Lung (tissue), 12 donors: Measurements from ENCODE around the gene ANKRD33. TPM values are rescaled to one million over a fixed set of nuclear protein-coding genes. Genes with fewer than 3 reads are reported as not detected.
A peak's percentile ranks its signal among the peaks of the same experiment; 100 is the strongest.

ENCODE experiments used
- ATAC-seq: fragments of 200-7000 bp; cut with Tn5 transposase; one replicate; pipeline ENCODE4 v1.9.1; 2020; ENCODE audit warnings: moderate number of reproducible peaks; ENCODE audit not compliant: insufficient read depth, low FRiP score
- DNase-seq, 3 donors: peaks; one replicate each; pipeline ENCODE4 v3.0.0-alpha.2; 2013 to 2017
- H3K27ac ChIP-seq, 2 donors: one replicate each; pipeline ENCODE4 v1.5.1; 2013; ENCODE audit warnings: mild to moderate bottlenecking in 2 of 2, moderate library complexity in 2 of 2, control low read depth in 1 of 2, inconsistent platforms in 1 of 2, low read depth in 1 of 2, low read length in 1 of 2
- H3K27me3 ChIP-seq, 3 donors: one replicate each; pipeline ENCODE4 v1.5.1; 2013; ENCODE audit warnings: low read length in 2 of 3; ENCODE audit not compliant: control insufficient read depth in 3 of 3, insufficient read depth in 3 of 3
- H3K36me3 ChIP-seq, 4 donors: one replicate each; pipeline ENCODE4 v1.5.1; 2013; ENCODE audit warnings: low read length in 4 of 4, mild to moderate bottlenecking in 1 of 4, moderate library complexity in 1 of 4; ENCODE audit not compliant: control insufficient read depth in 4 of 4, insufficient read depth in 4 of 4
- H3K4me1 ChIP-seq, 5 donors: one replicate each; pipeline ENCODE4 v1.5.1; 2013; ENCODE audit warnings: low read length in 5 of 5, mild to moderate bottlenecking in 2 of 5, moderate library complexity in 1 of 5; ENCODE audit not compliant: control insufficient read depth in 5 of 5, insufficient read depth in 5 of 5
- H3K4me3 ChIP-seq: one replicate; pipeline ENCODE4 v1.5.1; 2013; ENCODE audit warnings: mild to moderate bottlenecking, control low read depth, moderate library complexity
- H3K9ac ChIP-seq, 2 donors: one replicate each; pipeline ENCODE4 v1.5.1; 2013; ENCODE audit warnings: low read length in 2 of 2, control low read depth in 1 of 2; ENCODE audit not compliant: insufficient read depth in 1 of 2
- H3K9me3 ChIP-seq, 4 donors: one replicate each; pipeline ENCODE4 v1.5.1; 2013; ENCODE audit warnings: low read length in 3 of 4, mild to moderate bottlenecking in 1 of 4, moderate library complexity in 1 of 4; ENCODE audit not compliant: control insufficient read depth in 4 of 4, insufficient read depth in 3 of 4
- WGBS, 2 donors: extraction: QIAGEN DNeasy Blood & Tissue Kit; methylation state at CpG; one replicate each; pipeline ENCODE4 v1.1.7; 2013; 5-methylcytosine and 5-hydroxymethylcytosine counted together
- polyA plus RNA-seq, 2 donors: library from polyadenylated mRNA; stranded (reverse); fragments of 200-250 nt; gene quantifications; one replicate each; pipeline ENCODE4 v1.2.1, GENCODE V29; 2013
- total RNA-seq, 2 donors: library from RNA; depleted of rRNA in 1 of 2; stranded (reverse); fragments of >200 nt in 1 of 2; gene quantifications; one replicate each; pipeline ENCODE4 v1.2.1, GENCODE V29; 2014 to 2021
- TF ChIP-seq, protein P1 (sequence below): IDR thresholded peaks from 2 replicates; pipeline ENCODE4 v1.5.1; 2012; ENCODE audit warnings: mild to moderate bottlenecking; ENCODE audit errors: control extremely low read depth, extremely low read depth
- donor health status: control.
- donor health status: control.
- donor health status: Bipolar disorder and iron deficiency.
- donor health status: healthy.
- donor health status: DM: yes; HTN: yes; CAD: no.

ANKRD33 gene
- total and polyA plus RNA-seq, 4 donors, result 0.14 to 0.50 (median 0.23) TPM

DNA sequence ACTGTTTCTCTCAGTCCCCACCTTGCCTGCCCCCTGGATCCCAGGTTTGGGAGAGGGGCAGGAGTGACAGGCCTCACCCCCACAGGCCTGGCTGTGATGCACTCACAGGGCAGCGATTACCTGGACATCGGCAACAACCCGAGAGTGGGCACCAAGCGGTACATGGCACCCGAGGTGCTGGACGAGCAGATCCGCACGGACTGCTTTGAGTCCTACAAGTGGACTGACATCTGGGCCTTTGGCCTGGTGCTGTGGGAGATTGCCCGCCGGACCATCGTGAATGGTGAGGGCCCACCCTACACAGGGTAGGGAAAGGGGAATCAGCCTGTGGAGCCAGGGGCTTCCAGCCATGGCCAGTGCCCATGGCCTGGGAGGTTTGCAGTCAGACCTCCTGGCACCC lies 28.0 kb downstream of the ANKRD33 start:
- H3K4me3 ChIP-seq, result no peak overlapping the region
- peaks cover 0 to 26% (median 9%) of the 10 kb centered on the region in 4 donors for H3K36me3 ChIP-seq
- TF ChIP-seq, protein P1, sequence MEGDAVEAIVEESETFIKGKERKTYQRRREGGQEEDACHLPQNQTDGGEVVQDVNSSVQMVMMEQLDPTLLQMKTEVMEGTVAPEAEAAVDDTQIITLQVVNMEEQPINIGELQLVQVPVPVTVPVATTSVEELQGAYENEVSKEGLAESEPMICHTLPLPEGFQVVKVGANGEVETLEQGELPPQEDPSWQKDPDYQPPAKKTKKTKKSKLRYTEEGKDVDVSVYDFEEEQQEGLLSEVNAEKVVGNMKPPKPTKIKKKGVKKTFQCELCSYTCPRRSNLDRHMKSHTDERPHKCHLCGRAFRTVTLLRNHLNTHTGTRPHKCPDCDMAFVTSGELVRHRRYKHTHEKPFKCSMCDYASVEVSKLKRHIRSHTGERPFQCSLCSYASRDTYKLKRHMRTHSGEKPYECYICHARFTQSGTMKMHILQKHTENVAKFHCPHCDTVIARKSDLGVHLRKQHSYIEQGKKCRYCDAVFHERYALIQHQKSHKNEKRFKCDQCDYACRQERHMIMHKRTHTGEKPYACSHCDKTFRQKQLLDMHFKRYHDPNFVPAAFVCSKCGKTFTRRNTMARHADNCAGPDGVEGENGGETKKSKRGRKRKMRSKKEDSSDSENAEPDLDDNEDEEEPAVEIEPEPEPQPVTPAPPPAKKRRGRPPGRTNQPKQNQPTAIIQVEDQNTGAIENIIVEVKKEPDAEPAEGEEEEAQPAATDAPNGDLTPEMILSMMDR, result no peak
- DNase-seq (no peak), ATAC-seq (no peak)
- H3K27me3 ChIP-seq, result no peaks in the 10 kb centered on the region
- H3K9ac ChIP-seq, result no peak overlapping the region
- 78 to 80% methylated on average over 11 of the region's 11 CpGs for WGBS, 2 donors
- peaks cover 0 to 2% (median 0%) of the 10 kb centered on the region in 4 donors for H3K9me3 ChIP-seq
- H3K27ac ChIP-seq, result peak overlapping the region in 1 of 2 donors; percentile 58
- peaks cover 1 to 42% (median 10%) of the 10 kb centered on the region in 5 donors for H3K4me1 ChIP-seq

DNA sequence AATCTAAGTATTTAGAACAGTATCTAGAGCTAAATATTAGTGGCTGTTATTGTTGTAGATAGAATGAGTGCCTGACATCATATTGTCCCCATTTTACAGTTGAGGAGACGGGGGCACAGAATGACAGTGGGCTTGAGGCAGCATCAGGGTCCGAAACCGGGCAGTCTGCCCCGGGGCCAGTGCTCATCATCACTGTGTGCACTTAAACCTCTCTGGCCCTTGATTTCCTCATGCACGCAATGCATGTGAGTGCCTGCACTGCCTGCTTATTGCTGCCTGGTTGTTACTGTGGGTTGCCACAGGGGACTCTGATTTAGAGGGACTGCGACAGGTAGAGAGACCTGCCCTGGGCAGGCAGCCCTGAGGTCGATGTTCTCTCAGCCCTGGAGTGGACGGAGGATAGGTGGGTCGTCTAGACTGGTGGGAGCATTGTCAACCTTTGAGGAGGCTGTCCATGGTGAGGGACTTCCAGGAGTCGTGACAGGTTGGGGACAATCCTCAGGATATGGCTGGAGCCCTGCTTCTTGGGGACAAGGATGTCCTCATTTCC lies 29.2 kb downstream of the ANKRD33 start:
- H3K9ac ChIP-seq, result no peak overlapping the region
- no peaks in the 10 kb centered on the region for H3K27me3 ChIP-seq
- peaks cover 0 to 33% (median 10%) of the 10 kb centered on the region in 5 donors for H3K4me1 ChIP-seq
- H3K4me3 ChIP-seq, result no peak overlapping the region
- DNase-seq, result no peak
- peak overlapping the region in 1 of 2 donors; percentile 54 for H3K27ac ChIP-seq
- peaks cover 0 to 26% (median 9%) of the 10 kb centered on the region in 4 donors for H3K36me3 ChIP-seq
- ATAC-seq, result no peak
- TF ChIP-seq, protein P1, result no peak
- peaks cover 0 to 2% (median 0%) of the 10 kb centered on the region in 4 donors for H3K9me3 ChIP-seq
- 73 to 89% methylated on average over 10 of the region's 10 CpGs for WGBS, 2 donors

DNA sequence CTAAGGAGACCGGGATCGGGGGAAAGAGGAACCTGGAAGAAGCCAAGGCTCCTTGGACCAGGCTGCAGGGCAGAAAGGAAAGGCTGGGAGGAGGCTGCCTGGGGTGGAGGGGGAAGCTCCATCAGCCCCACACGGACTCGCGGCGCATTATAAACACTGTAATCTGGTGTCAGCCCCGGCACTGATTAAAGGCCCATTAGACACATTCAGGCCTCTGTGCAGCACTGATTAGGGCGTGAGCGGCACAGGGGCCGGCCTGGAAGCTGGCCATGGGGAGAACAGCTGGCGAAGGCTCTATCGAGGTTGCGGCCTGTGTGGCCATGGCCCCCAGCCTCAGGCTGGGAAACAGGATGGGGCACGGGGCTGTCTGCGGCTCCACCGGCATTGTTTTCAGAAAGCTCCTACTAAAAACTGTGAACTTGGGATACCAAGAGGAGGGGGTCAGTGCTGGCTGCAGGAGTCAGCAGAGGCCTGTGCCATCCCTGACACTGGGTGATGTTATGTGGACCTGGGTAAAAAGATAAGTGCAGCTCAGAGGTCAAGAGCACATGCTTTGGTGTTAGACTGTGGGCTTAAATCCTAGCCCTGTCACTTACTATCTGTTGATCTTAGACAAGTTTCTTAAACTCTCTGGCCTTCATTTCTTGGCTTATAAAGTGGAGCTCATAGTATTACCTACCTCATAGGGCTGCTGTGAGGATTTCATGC lies 30.0 kb downstream of the ANKRD33 start:
- peaks cover 0 to 34% (median 10%) of the 10 kb centered on the region in 5 donors for H3K4me1 ChIP-seq
- H3K36me3 ChIP-seq, result peaks cover 0 to 26% (median 9%) of the 10 kb centered on the region in 4 donors
- WGBS, 2 donors, result 59 to 69% methylated on average over 16 of the region's 16 CpGs
- peak overlapping the region in 1 of 2 donors; percentile 19 for H3K9ac ChIP-seq
- no peak overlapping the region for H3K4me3 ChIP-seq
- peak overlapping the region in 1 of 2 donors; percentile 54 for H3K27ac ChIP-seq
- no peak for ATAC-seq
- H3K27me3 ChIP-seq, result no peaks in the 10 kb centered on the region
- TF ChIP-seq, protein P1, result no peak
- DNase-seq, result peak; percentile 59 to 66 (median 59)
- H3K9me3 ChIP-seq, result peaks cover 0 to 2% (median 0%) of the 10 kb centered on the region in 4 donors
